AG04449 (cell line): ENCODE measurements around the gene RAD23B.
A peak's percentile ranks its signal among the peaks of the same experiment; 100 is the strongest.

Experiments used
- CTCF ChIA-PET: fragments of 350-600 bp; formaldehyde crosslinking; extraction: SDS; loops from one replicate; lab custom pipeline; 2021; ENCODE audit warnings: antibody characterized with exemption; lab: Yijun Ruan, JAX
- POLR2A ChIA-PET: fragments of 400-600, 350-600 bp; formaldehyde crosslinking; extraction: SDS; loops from one replicate; lab custom pipeline; 2020; ENCODE audit warnings: antibody characterized with exemption, inconsistent platforms; lab: Yijun Ruan, JAX
- DNase-seq: peaks from one replicate; pipeline ENCODE4 v3.0.0-alpha.2; 2010; ENCODE audit warnings: low read depth, low spot score
- H3K4me3 ChIP-seq: 2 replicates; pipeline ENCODE4 v1.5.1; 2011; ENCODE audit warnings: low read depth, mild to moderate bottlenecking, control low read depth, low read length
- CTCF ChIP-seq: IDR thresholded peaks from one replicate; pipeline ENCODE4 v1.5.1; 2011; ENCODE audit warnings: mild to moderate bottlenecking, moderate library complexity, low read length, control low read depth, inconsistent platforms; ENCODE audit not compliant: insufficient read depth; ENCODE audit errors: missing control alignments

The RAD23B gene

GRCh38 chr9:107283623-107284616, 841 bp downstream of the RAD23B start:
- no peak for TF ChIP-seq CTCF
- H3K4me3 ChIP-seq: peak overlapping the region; percentile 94
- ChIA-PET POLR2A (interaction anchor here (0.6 to 3.2 kb wide), 5 partner anchors 10 to 1530 kb away, joined by 3 to 11 read pairs (median 5); no protein-coding TSS in a partner anchor), CTCF (interaction anchor here (1.6 kb wide), 1 partner anchor 15 kb away, joined by 4 read pairs; no protein-coding TSS in a partner anchor)
- DNase-seq: no peak

GRCh38 chr9:107284636-107285035, 1.6 kb downstream of the RAD23B start:
- ChIA-PET CTCF (no interaction called here), POLR2A (interaction anchor here (0.6 to 3.2 kb wide), 4 partner anchors 9 to 1529 kb away, joined by 3 to 11 read pairs (median 6); no protein-coding TSS in a partner anchor)
- H3K4me3 ChIP-seq: peak overlapping the region; percentile 94
- TF ChIP-seq CTCF: no peak
- no peak for DNase-seq

- TF ChIP-seq CTCF: no peak
- peak overlapping the region; percentile 94 for H3K4me3 ChIP-seq
- no peak for DNase-seq
- POLR2A ChIA-PET: interaction anchor here (1.0 to 1.9 kb wide), 2 partner anchors 15 to 16 kb away, joined by 3 to 6 read pairs; no protein-coding TSS in a partner anchor
- CTCF ChIA-PET: interaction anchor here (2.6 kb wide), 1 partner anchor 56 kb away, joined by 9 read pairs; no protein-coding TSS in a partner anchor
These were observed 2.2 kb downstream of the RAD23B start for GRCh38 chr9:107285286-107285685.

GRCh38 chr9:107286057-107286456, 3.0 kb downstream of the RAD23B start:
- CTCF ChIA-PET: interaction anchor here (1.1 to 2.6 kb wide), 2 partner anchors 14 to 55 kb away, joined by 3 to 9 read pairs; no protein-coding TSS in a partner anchor
- peak overlapping the region; percentile 94 for H3K4me3 ChIP-seq
- no peak for DNase-seq
- TF ChIP-seq CTCF: no peak
- POLR2A ChIA-PET: interaction anchor here (0.6 to 1.0 kb wide), 3 partner anchors 10 to 47 kb away, joined by 3 to 4 read pairs (median 3); no protein-coding TSS in a partner anchor

GRCh38 chr9:107288701-107289100, 5.6 kb downstream of the RAD23B start:
- no peak for DNase-seq
- POLR2A ChIA-PET: no interaction called here
- no peak overlapping the region for H3K4me3 ChIP-seq
- CTCF ChIA-PET: interaction anchor here (1.3 kb wide), 1 partner anchor 117 kb away, joined by 3 read pairs; no protein-coding TSS in a partner anchor
- no peak for TF ChIP-seq CTCF

- ChIA-PET POLR2A (no interaction called here), CTCF (interaction anchor here (1.3 to 1.4 kb wide), 2 partner anchors 13 to 16 kb away, joined by 3 read pairs; no protein-coding TSS in a partner anchor)
- no peak for DNase-seq
- TF ChIP-seq CTCF: no peak
- no peak overlapping the region for H3K4me3 ChIP-seq
These were observed 7.5 kb downstream of the RAD23B start for GRCh38 chr9:107290619-107291018.
